ENCODE measurements around the gene TAF3.
A peak's percentile ranks its signal among the peaks of the same experiment; 100 is the strongest.
"Not testable (repeated sequence)": the region's sequence is repeated elsewhere in the genome, so short reads cannot be mapped to it uniquely, and the experiment has no call there.

Gene TAF3

GRCh38 chr10:7984325-7984724, 166.0 kb downstream of the TAF3 start:
- no peak for DNase-seq

- peak; percentile 48 for DNase-seq
These were observed 166.6 kb downstream of the TAF3 start for GRCh38 chr10:7984896-7985295.

- peak; percentile 65 for DNase-seq
These were observed 168.5 kb downstream of the TAF3 start for GRCh38 chr10:7986851-7987250.

- no peak for DNase-seq
These were observed 170.7 kb downstream of the TAF3 start for GRCh38 chr10:7988989-7989388.

- DNase-seq = no peak
These were observed 180.5 kb downstream of the TAF3 start for GRCh38 chr10:7998831-7999230.

GRCh38 chr10:8004469-8005000, 186.2 kb downstream of the TAF3 start:
- DNase-seq = no peak

GRCh38 chr10:8006274-8006999, 188.1 kb downstream of the TAF3 start:
- no peak for DNase-seq

GRCh38 chr10:8009031-8009430, 190.7 kb downstream of the TAF3 start:
- no peak for DNase-seq

- DNase-seq = no peak
These were observed 194.7 kb downstream of the TAF3 start for GRCh38 chr10:8013006-8013405.

- no peak for DNase-seq
These were observed 195.3 kb downstream of the TAF3 start for GRCh38 chr10:8013619-8014018.

GRCh38 chr10:8014649-8015048, 196.3 kb downstream of the TAF3 start:
- DNase-seq = no peak

GRCh38 chr10:8017277-8017676, 199.0 kb downstream of the TAF3 start:
- peak; percentile 43 for DNase-seq

GRCh38 chr10:8023321-8023720, 205.0 kb downstream of the TAF3 start:
- no peak for DNase-seq

GRCh38 chr10:8023851-8024250, 205.5 kb downstream of the TAF3 start:
- DNase-seq = no peak

GRCh38 chr10:8026349-8027259, 208.3 kb downstream of the TAF3 start:
- DNase-seq = no peak

GRCh38 chr10:8031211-8031610, 212.9 kb downstream of the TAF3 start:
- DNase-seq = not testable (repeated sequence)

GRCh38 chr10:8032558-8032957, 214.3 kb downstream of the TAF3 start:
- no peak for DNase-seq

GRCh38 chr10:8033812-8034465, 215.6 kb downstream of the TAF3 start:
- no peak for DNase-seq

GRCh38 chr10:8034466-8035005, 216.2 kb downstream of the TAF3 start:
- DNase-seq = no peak

- DNase-seq = no peak
These were observed 216.8 kb downstream of the TAF3 start for GRCh38 chr10:8035006-8035640.

GRCh38 chr10:8035641-8036470, 217.6 kb downstream of the TAF3 start:
- DNase-seq = no peak

Measured in fibroblast of skin of right biceps (primary cell).